Measurements from ENCODE around the gene AFP.

Gene AFP

GRCh38 chr4:73439991-73440390 is 4.0 kb downstream of the AFP start:
- TF ChIP-seq SIN3A (IDR thresholded peaks at IDR 0.05; ENCODE audit: borderline replicate concordance, insufficient read depth, low read length) = no peak
- no peak for TF ChIP-seq TAF1 (IDR thresholded peaks at IDR 0.05; ENCODE audit: borderline replicate concordance, insufficient read depth, low read length)
- TF ChIP-seq FOXP2 (optimal IDR thresholded peaks at IDR 0.05; ENCODE audit: borderline replicate concordance, extremely low read depth, extremely low read length, insufficient read depth) = no peak
- no peak for TF ChIP-seq POLR2AphosphoS5 (IDR thresholded peaks at IDR 0.05; ENCODE audit: low read depth, low read length)
- no peak for TF ChIP-seq REST (IDR thresholded peaks at IDR 0.05; ENCODE audit: insufficient read depth in 1 of 2, low read depth in 2 of 2, low read length in 2 of 2)

- TF ChIP-seq POLR2AphosphoS5 (IDR thresholded peaks at IDR 0.05; ENCODE audit: low read depth, low read length) = no peak
- TF ChIP-seq TAF1 (IDR thresholded peaks at IDR 0.05; ENCODE audit: borderline replicate concordance, insufficient read depth, low read length) = no peak
- no peak for TF ChIP-seq SIN3A (IDR thresholded peaks at IDR 0.05; ENCODE audit: borderline replicate concordance, insufficient read depth, low read length)
- TF ChIP-seq FOXP2 (optimal IDR thresholded peaks at IDR 0.05; ENCODE audit: borderline replicate concordance, extremely low read depth, extremely low read length, insufficient read depth) = no peak
- no peak for TF ChIP-seq REST (IDR thresholded peaks at IDR 0.05; ENCODE audit: insufficient read depth in 1 of 2, low read depth in 2 of 2, low read length in 2 of 2)
Measured at GRCh38 chr4:73440653-73441052, 4.6 kb downstream of the AFP start.

- no peak for TF ChIP-seq TAF1 (IDR thresholded peaks at IDR 0.05; ENCODE audit: borderline replicate concordance, insufficient read depth, low read length)
- no peak for TF ChIP-seq REST (IDR thresholded peaks at IDR 0.05; ENCODE audit: insufficient read depth in 1 of 2, low read depth in 2 of 2, low read length in 2 of 2)
- TF ChIP-seq POLR2AphosphoS5 (IDR thresholded peaks at IDR 0.05; ENCODE audit: low read depth, low read length) = no peak
- no peak for TF ChIP-seq FOXP2 (optimal IDR thresholded peaks at IDR 0.05; ENCODE audit: borderline replicate concordance, extremely low read depth, extremely low read length, insufficient read depth)
- no peak for TF ChIP-seq SIN3A (IDR thresholded peaks at IDR 0.05; ENCODE audit: borderline replicate concordance, insufficient read depth, low read length)
Measured at GRCh38 chr4:73442275-73442674, 6.3 kb downstream of the AFP start.

GRCh38 chr4:73443224-73443623 is 7.2 kb downstream of the AFP start:
- TF ChIP-seq SIN3A (IDR thresholded peaks at IDR 0.05; ENCODE audit: borderline replicate concordance, insufficient read depth, low read length) (no peak), REST (IDR thresholded peaks at IDR 0.05; ENCODE audit: insufficient read depth in 1 of 2, low read depth in 2 of 2, low read length in 2 of 2) (no peak), TAF1 (IDR thresholded peaks at IDR 0.05; ENCODE audit: borderline replicate concordance, insufficient read depth, low read length) (no peak), FOXP2 (optimal IDR thresholded peaks at IDR 0.05; ENCODE audit: borderline replicate concordance, extremely low read depth, extremely low read length, insufficient read depth) (no peak), POLR2AphosphoS5 (IDR thresholded peaks at IDR 0.05; ENCODE audit: low read depth, low read length) (no peak)
